ENCODE results near the gene SH3GLB1. TPM values are rescaled to one million over a fixed set of nuclear protein-coding genes. Genes with fewer than 3 reads are reported as not detected.

SH3GLB1 gene
- total RNA-seq, 1 experiment from 2014 or later, result 54.6 TPM

GRCh38 chr1:86760199-86760598 lies 55.8 kb downstream of the SH3GLB1 start:
- BruUV-seq (replicated peaks), result no TSS peak

GRCh38 chr1:86762336-86762735 lies 58.0 kb downstream of the SH3GLB1 start:
- Mint-ChIP-seq H3K27ac (ENCODE audit: unreplicated experiment) (no peak overlapping the region), H3K4me3 (ENCODE audit: low read depth, unreplicated experiment) (no peak overlapping the region), H3K27me3 (ENCODE audit: unreplicated experiment) (no peaks in the 10 kb centered on the region), H3K36me3 (ENCODE audit: insufficient read depth, unreplicated experiment) (no peaks in the 10 kb centered on the region), H3K4me1 (ENCODE audit: low read depth, unreplicated experiment) (no peaks in the 10 kb centered on the region), H3K9me3 (ENCODE audit: low read depth, unreplicated experiment) (peaks cover 3% of the 10 kb centered on the region)
- BruUV-seq (replicated peaks), result no TSS peak
- no peak for TF ChIP-seq CTCF (IDR thresholded peaks at IDR 0.05; ENCODE audit: unreplicated experiment)
- DNase-seq, result no peak
- CTCF ChIA-PET, result no interaction called here
- intact Hi-C loops (cut with micrococcal nuclease; ENCODE audit: unreplicated experiment), result no loop called here

More at GRCh38 chr1:86760199-86760598, 55.8 kb downstream of the SH3GLB1 start:
- Mint-ChIP-seq H3K4me3 (ENCODE audit: low read depth, unreplicated experiment) (no peak overlapping the region), H3K27ac (ENCODE audit: unreplicated experiment) (no peak overlapping the region), H3K4me1 (ENCODE audit: low read depth, unreplicated experiment) (no peaks in the 10 kb centered on the region), H3K36me3 (ENCODE audit: insufficient read depth, unreplicated experiment) (no peaks in the 10 kb centered on the region), H3K9me3 (ENCODE audit: low read depth, unreplicated experiment) (peaks cover 3% of the 10 kb centered on the region), H3K27me3 (ENCODE audit: unreplicated experiment) (no peaks in the 10 kb centered on the region)
- intact Hi-C loops (cut with micrococcal nuclease; ENCODE audit: unreplicated experiment), result no loop called here
- CTCF ChIA-PET, result no interaction called here
- no peak for DNase-seq
- TF ChIP-seq CTCF (IDR thresholded peaks at IDR 0.05; ENCODE audit: unreplicated experiment), result no peak

GRCh38 chr1:86764523-86764922 lies 60.1 kb downstream of the SH3GLB1 start:
- CTCF ChIA-PET, result no interaction called here
- intact Hi-C loops (cut with micrococcal nuclease; ENCODE audit: unreplicated experiment), result no loop called here
- H3K4me3 Mint-ChIP-seq (ENCODE audit: low read depth, unreplicated experiment), result no peak overlapping the region
- H3K9me3 Mint-ChIP-seq (ENCODE audit: low read depth, unreplicated experiment), result peaks cover 5% of the 10 kb centered on the region
- DNase-seq, result no peak
- no peak overlapping the region for H3K27ac Mint-ChIP-seq (ENCODE audit: unreplicated experiment)
- no peak for TF ChIP-seq CTCF (IDR thresholded peaks at IDR 0.05; ENCODE audit: unreplicated experiment)
- no peaks in the 10 kb centered on the region for H3K4me1 Mint-ChIP-seq (ENCODE audit: low read depth, unreplicated experiment)
- H3K27me3 Mint-ChIP-seq (ENCODE audit: unreplicated experiment), result no peaks in the 10 kb centered on the region
- H3K36me3 Mint-ChIP-seq (ENCODE audit: insufficient read depth, unreplicated experiment), result no peaks in the 10 kb centered on the region
- no TSS peak for BruUV-seq (replicated peaks)

- Mint-ChIP-seq H3K4me3 (ENCODE audit: low read depth, unreplicated experiment) (no peak overlapping the region), H3K4me1 (ENCODE audit: low read depth, unreplicated experiment) (no peaks in the 10 kb centered on the region), H3K9me3 (ENCODE audit: low read depth, unreplicated experiment) (peaks cover 3% of the 10 kb centered on the region), H3K27ac (ENCODE audit: unreplicated experiment) (no peak overlapping the region), H3K27me3 (ENCODE audit: unreplicated experiment) (no peaks in the 10 kb centered on the region), H3K36me3 (ENCODE audit: insufficient read depth, unreplicated experiment) (no peaks in the 10 kb centered on the region)
- DNase-seq, result no peak
- TF ChIP-seq CTCF (IDR thresholded peaks at IDR 0.05; ENCODE audit: unreplicated experiment), result no peak
- BruUV-seq (replicated peaks), result no TSS peak
- intact Hi-C loops (cut with micrococcal nuclease; ENCODE audit: unreplicated experiment), result no loop called here
- CTCF ChIA-PET, result no interaction called here
Measured at GRCh38 chr1:86765073-86765472, 60.7 kb downstream of the SH3GLB1 start.

Data from Calu3 (cell line).